ENCODE measurements around the gene R3HDM1.

R3HDM1 gene

GRCh38 chr2:135546436-135546835 lies 15.2 kb downstream of the R3HDM1 start:
- no peaks in the 10 kb centered on the region for H3K27me3 ChIP-seq (ENCODE audit: insufficient read depth, insufficient read length)
- no peaks in the 10 kb centered on the region for H3K36me3 ChIP-seq (ENCODE audit: insufficient read depth, insufficient read length, low read length)
- H3K9me3 ChIP-seq (ENCODE audit: insufficient read depth, low read length) = peaks cover 4% of the 10 kb centered on the region; the same call in 1 of the 2 replicates
- no peak for DNase-seq (ENCODE audit: low read depth, low spot score)
- H3K4me3 ChIP-seq (ENCODE audit: insufficient read length, low read depth) = no peak overlapping the region
- no peaks in the 10 kb centered on the region for H3K4me1 ChIP-seq (ENCODE audit: insufficient read depth, insufficient read length)
- TF ChIP-seq SUZ12 (IDR thresholded peaks at IDR 0.05; ENCODE audit: extremely low read depth, insufficient read depth, insufficient read length) (no peak), ZNF274 (IDR thresholded peaks at IDR 0.05; ENCODE audit: low read depth, low read length) (no peak), YY1 (IDR thresholded peaks at IDR 0.05; ENCODE audit: insufficient read depth, insufficient read length) (no peak)
- no peak overlapping the region for H3K9ac ChIP-seq (ENCODE audit: insufficient read length, low read depth)

- DNase-seq (ENCODE audit: low read depth, low spot score) = no peak
- no peak for TF ChIP-seq ZNF274 (IDR thresholded peaks at IDR 0.05; ENCODE audit: low read depth, low read length)
- no peak for TF ChIP-seq SUZ12 (IDR thresholded peaks at IDR 0.05; ENCODE audit: extremely low read depth, insufficient read depth, insufficient read length)
- TF ChIP-seq YY1 (IDR thresholded peaks at IDR 0.05; ENCODE audit: insufficient read depth, insufficient read length) = no peak
- Histone ChIP-seq H3K9ac (ENCODE audit: insufficient read length, low read depth) (no peak overlapping the region), H3K4me3 (ENCODE audit: insufficient read length, low read depth) (no peak overlapping the region), H3K27me3 (ENCODE audit: insufficient read depth, insufficient read length) (no peaks in the 10 kb centered on the region), H3K9me3 (ENCODE audit: insufficient read depth, low read length) (peaks cover 4% of the 10 kb centered on the region; the same call in 1 of the 2 replicates), H3K36me3 (ENCODE audit: insufficient read depth, insufficient read length, low read length) (no peaks in the 10 kb centered on the region), H3K4me1 (ENCODE audit: insufficient read depth, insufficient read length) (no peaks in the 10 kb centered on the region)
Measured at GRCh38 chr2:135547311-135547710, 16.0 kb downstream of the R3HDM1 start.

- TF ChIP-seq SUZ12 (IDR thresholded peaks at IDR 0.05; ENCODE audit: extremely low read depth, insufficient read depth, insufficient read length) = no peak
- TF ChIP-seq ZNF274 (IDR thresholded peaks at IDR 0.05; ENCODE audit: low read depth, low read length) = no peak
- no peak for TF ChIP-seq YY1 (IDR thresholded peaks at IDR 0.05; ENCODE audit: insufficient read depth, insufficient read length)
- Histone ChIP-seq H3K9me3 (ENCODE audit: insufficient read depth, low read length) (no peaks in the 10 kb centered on the region), H3K36me3 (ENCODE audit: insufficient read depth, insufficient read length, low read length) (peaks cover 6% of the 10 kb centered on the region), H3K4me3 (ENCODE audit: insufficient read length, low read depth) (no peak overlapping the region), H3K9ac (ENCODE audit: insufficient read length, low read depth) (no peak overlapping the region), H3K4me1 (ENCODE audit: insufficient read depth, insufficient read length) (no peaks in the 10 kb centered on the region), H3K27me3 (ENCODE audit: insufficient read depth, insufficient read length) (no peaks in the 10 kb centered on the region)
- DNase-seq (ENCODE audit: low read depth, low spot score) = no peak
Measured at GRCh38 chr2:135551356-135551755, 20.1 kb downstream of the R3HDM1 start.

- TF ChIP-seq ZNF274 (IDR thresholded peaks at IDR 0.05; ENCODE audit: low read depth, low read length) (no peak), SUZ12 (IDR thresholded peaks at IDR 0.05; ENCODE audit: extremely low read depth, insufficient read depth, insufficient read length) (no peak), YY1 (IDR thresholded peaks at IDR 0.05; ENCODE audit: insufficient read depth, insufficient read length) (no peak)
- Histone ChIP-seq H3K36me3 (ENCODE audit: insufficient read depth, insufficient read length, low read length) (peaks cover 6% of the 10 kb centered on the region), H3K9me3 (ENCODE audit: insufficient read depth, low read length) (no peaks in the 10 kb centered on the region), H3K4me3 (ENCODE audit: insufficient read length, low read depth) (no peak overlapping the region), H3K27me3 (ENCODE audit: insufficient read depth, insufficient read length) (no peaks in the 10 kb centered on the region), H3K9ac (ENCODE audit: insufficient read length, low read depth) (no peak overlapping the region), H3K4me1 (ENCODE audit: insufficient read depth, insufficient read length) (no peaks in the 10 kb centered on the region)
- DNase-seq (ENCODE audit: low read depth, low spot score) = no peak
Measured at GRCh38 chr2:135552887-135553286, 21.6 kb downstream of the R3HDM1 start.

GRCh38 chr2:135555311-135555710 lies 24.0 kb downstream of the R3HDM1 start:
- Histone ChIP-seq H3K4me3 (ENCODE audit: insufficient read length, low read depth) (no peak overlapping the region), H3K36me3 (ENCODE audit: insufficient read depth, insufficient read length, low read length) (peaks cover 9% of the 10 kb centered on the region), H3K4me1 (ENCODE audit: insufficient read depth, insufficient read length) (no peaks in the 10 kb centered on the region), H3K9me3 (ENCODE audit: insufficient read depth, low read length) (no peaks in the 10 kb centered on the region), H3K27me3 (ENCODE audit: insufficient read depth, insufficient read length) (no peaks in the 10 kb centered on the region), H3K9ac (ENCODE audit: insufficient read length, low read depth) (no peak overlapping the region)
- TF ChIP-seq YY1 (IDR thresholded peaks at IDR 0.05; ENCODE audit: insufficient read depth, insufficient read length) = no peak
- TF ChIP-seq SUZ12 (IDR thresholded peaks at IDR 0.05; ENCODE audit: extremely low read depth, insufficient read depth, insufficient read length) = no peak
- TF ChIP-seq ZNF274 (IDR thresholded peaks at IDR 0.05; ENCODE audit: low read depth, low read length) = no peak
- no peak for DNase-seq (ENCODE audit: low read depth, low spot score)

- H3K9me3 ChIP-seq (ENCODE audit: insufficient read depth, low read length) = no peaks in the 10 kb centered on the region
- no peak for DNase-seq (ENCODE audit: low read depth, low spot score)
- H3K4me1 ChIP-seq (ENCODE audit: insufficient read depth, insufficient read length) = no peaks in the 10 kb centered on the region
- no peak overlapping the region for H3K9ac ChIP-seq (ENCODE audit: insufficient read length, low read depth)
- H3K4me3 ChIP-seq (ENCODE audit: insufficient read length, low read depth) = no peak overlapping the region
- no peak for TF ChIP-seq ZNF274 (IDR thresholded peaks at IDR 0.05; ENCODE audit: low read depth, low read length)
- TF ChIP-seq SUZ12 (IDR thresholded peaks at IDR 0.05; ENCODE audit: extremely low read depth, insufficient read depth, insufficient read length) = no peak
- no peak for TF ChIP-seq YY1 (IDR thresholded peaks at IDR 0.05; ENCODE audit: insufficient read depth, insufficient read length)
- no peaks in the 10 kb centered on the region for H3K27me3 ChIP-seq (ENCODE audit: insufficient read depth, insufficient read length)
- peaks cover 21% of the 10 kb centered on the region for H3K36me3 ChIP-seq (ENCODE audit: insufficient read depth, insufficient read length, low read length)
Measured at GRCh38 chr2:135557530-135557929, 26.2 kb downstream of the R3HDM1 start.

- no peak for TF ChIP-seq YY1 (IDR thresholded peaks at IDR 0.05; ENCODE audit: insufficient read depth, insufficient read length)
- TF ChIP-seq ZNF274 (IDR thresholded peaks at IDR 0.05; ENCODE audit: low read depth, low read length) = no peak
- TF ChIP-seq SUZ12 (IDR thresholded peaks at IDR 0.05; ENCODE audit: extremely low read depth, insufficient read depth, insufficient read length) = no peak
- H3K27me3 ChIP-seq (ENCODE audit: insufficient read depth, insufficient read length) = no peaks in the 10 kb centered on the region
- H3K9me3 ChIP-seq (ENCODE audit: insufficient read depth, low read length) = no peaks in the 10 kb centered on the region
- no peak for DNase-seq (ENCODE audit: low read depth, low spot score)
- no peak overlapping the region for H3K4me3 ChIP-seq (ENCODE audit: insufficient read length, low read depth)
- H3K36me3 ChIP-seq (ENCODE audit: insufficient read depth, insufficient read length, low read length) = peaks cover 27% of the 10 kb centered on the region
- no peak overlapping the region for H3K9ac ChIP-seq (ENCODE audit: insufficient read length, low read depth)
- no peaks in the 10 kb centered on the region for H3K4me1 ChIP-seq (ENCODE audit: insufficient read depth, insufficient read length)
Measured at GRCh38 chr2:135561925-135562324, 30.6 kb downstream of the R3HDM1 start.

All from NT2/D1 (cell line).